NCI-H1694 treated with DMSO at 0.1 percent for 48 hours (cell line): ENCODE results near the gene MYO15B.
"Not testable (repeated sequence)": the region's sequence is repeated elsewhere in the genome, so short reads cannot be mapped to it uniquely, and the experiment has no call there.

Experiments used
- DNase-seq: peaks from one replicate; lab custom pipeline; 2025; lab: John Stamatoyannopoulos, UW

The MYO15B gene

DNA sequence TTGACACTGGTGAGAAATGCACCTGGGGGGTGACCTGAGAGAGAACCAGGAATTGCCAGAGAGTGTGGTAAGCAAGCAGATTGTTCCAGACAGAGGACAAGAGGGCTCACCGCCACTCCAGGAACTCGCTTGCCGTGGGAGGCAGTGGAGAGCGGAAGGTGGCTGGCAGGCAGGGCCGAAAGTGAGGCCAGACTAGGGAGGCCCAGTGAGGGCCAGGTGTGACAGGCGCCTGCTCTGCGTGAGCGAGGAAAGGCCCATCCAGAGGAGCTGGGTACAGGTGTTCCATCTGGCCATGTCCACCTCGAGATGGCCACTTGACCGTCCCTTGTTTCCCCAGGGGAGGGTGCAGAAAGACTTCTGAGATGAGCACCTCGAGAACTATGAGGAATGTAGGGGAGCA is 11.9 kb upstream of the MYO15B start:
- DNase-seq, result no peak

DNA sequence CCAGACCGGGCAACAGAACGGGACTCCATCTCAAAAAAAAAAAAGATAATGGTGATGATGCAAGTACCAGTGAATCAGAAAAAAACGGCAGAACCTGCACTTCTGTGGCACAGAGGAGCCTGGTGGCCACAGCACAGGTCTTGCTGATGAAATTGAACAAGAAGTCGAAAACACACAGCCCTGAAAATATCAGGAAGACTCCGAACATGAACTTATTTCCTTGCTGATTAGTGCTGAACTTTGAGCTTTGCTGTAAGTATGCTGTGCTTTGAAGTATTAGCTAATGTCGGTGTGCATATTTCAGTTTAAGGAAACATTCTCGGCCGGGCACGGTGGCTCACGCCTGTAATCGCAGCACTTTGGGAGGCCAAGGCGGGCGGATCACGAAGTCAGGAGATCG is 10.9 kb upstream of the MYO15B start:
- no peak for DNase-seq

DNA sequence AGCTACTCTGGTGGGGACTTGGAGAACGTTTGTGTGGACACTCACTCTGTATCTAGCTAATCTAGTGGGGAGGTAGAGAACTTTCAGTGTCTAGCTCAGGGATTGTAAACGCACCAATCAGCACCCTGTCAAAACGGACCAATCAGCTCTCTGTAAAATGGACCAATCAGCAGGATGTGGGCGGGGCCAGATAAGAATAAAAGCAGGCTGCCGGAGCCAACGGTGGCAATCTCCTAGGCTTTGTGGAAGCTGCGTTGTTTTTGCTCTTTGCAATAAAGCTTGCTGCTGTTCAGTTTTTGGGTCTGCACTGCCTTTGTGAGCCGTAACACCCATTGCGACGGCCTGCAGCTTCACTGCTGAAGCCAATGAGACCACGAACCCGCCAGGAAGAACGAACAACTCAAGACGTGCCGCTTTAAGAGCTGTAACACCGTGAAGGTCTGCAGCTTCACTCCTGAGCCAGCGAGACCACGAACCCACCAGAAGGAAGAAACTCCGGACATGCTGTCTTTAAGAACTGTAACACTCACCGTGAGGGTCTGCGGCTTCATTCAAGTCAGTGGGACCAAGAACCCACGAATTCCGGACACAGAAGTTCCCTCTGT is 6.4 kb upstream of the MYO15B start:
- DNase-seq, result not testable (repeated sequence)

DNA sequence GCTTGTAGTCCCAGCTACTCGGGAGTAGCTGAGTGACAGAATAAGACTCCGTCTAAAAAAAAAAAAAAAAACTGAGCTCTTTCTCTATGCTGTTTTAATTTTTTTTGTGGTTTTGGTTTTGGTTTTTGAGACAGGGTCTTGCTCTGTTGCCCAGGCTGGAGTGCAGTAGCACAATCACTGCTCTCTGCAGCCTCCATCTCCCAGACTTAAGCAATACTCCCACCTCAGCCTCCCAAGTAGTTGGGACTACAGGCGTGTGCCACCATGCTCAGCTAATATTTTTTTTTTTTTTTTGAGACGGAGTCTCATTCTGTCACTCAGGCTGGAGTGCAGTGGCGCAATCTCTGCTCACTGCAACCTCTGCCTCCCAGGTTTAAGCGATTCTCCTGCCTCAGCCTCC is 4.4 kb upstream of the MYO15B start:
- not testable (repeated sequence) for DNase-seq

DNA sequence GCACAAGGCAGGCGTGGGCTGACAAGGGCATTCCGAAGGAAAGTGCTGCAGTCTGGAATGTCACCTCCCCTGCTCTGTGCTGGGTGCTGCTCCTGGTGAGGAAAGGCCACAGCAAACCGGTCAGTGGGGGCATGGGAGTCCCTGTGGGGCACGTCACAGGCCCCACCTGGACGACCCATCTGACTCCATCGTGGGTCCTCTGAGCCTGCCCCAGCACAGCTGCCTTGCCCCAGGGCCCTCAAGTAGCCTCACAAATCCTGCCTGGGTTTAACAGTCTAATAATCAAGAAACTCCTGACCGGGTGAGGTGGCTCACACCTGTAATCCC is 2.8 kb upstream of the MYO15B start:
- DNase-seq, result no peak

DNA sequence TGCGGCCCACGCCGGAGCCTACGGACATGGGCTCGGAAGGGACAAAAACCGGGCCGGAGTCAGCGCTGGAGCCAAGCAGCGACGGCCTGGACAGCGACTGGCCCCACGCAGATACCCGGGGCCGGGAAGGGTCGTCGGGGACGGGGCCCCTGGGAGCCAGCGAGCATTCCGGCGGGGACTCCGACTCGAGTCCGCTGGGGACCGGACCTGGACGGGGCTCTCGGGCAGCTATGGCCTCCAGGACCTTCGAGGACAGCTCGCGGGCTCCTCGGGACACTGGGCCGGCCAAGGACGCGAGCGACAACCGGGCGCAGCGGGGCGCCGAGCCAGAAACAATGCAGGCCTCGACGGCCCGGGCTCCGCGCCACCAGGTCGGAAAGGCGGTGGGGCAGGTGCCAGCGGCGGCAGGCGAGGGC is 1.0 kb downstream of the MYO15B start:
- DNase-seq, result no peak

DNA sequence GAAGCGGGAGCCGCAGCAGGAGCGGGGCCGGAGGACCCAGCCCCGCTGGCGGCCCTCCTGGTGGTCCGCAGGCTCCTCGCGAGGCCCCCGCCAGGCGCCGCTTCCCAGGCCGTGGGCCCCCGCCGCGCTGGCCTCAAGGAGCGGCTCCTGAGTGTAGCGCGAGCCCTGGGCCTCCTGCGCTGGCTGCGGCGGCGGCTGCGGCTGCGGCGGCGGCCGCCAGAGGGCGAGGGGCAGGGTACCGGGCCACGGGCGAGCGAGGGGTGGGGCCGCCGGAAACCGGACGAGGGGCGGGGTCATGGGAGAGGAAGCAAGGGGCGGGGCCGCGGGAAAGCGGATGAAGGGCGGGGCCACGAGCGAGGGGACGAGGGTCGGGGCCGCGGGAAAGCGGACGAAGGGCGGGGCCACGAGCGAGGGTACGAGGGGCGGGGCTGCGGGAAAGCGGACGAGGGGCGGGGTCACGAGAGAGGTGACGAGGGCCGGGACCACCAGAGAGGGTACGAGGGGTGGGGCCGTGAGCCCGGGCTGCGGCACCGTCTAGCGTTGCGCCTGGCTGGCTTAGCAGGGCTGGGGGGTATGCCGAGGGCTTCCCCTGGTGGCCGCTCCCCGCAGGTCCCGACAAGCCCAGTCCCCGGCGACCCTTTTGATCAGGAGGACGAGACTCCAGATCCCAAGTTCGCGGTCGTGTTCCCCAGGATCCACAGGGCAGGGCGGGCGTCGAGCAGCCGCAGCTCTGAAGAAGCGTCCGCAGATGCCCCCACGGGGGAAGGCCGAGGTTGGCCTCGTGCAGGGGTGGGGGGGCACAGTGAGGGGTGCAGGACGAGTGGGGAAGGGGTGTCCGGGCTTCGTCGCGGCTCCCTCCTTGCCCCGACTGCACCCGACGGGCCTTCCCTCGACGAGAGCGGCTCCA is 1.7 kb downstream of the MYO15B start:
- peak; percentile 52 for DNase-seq

DNA sequence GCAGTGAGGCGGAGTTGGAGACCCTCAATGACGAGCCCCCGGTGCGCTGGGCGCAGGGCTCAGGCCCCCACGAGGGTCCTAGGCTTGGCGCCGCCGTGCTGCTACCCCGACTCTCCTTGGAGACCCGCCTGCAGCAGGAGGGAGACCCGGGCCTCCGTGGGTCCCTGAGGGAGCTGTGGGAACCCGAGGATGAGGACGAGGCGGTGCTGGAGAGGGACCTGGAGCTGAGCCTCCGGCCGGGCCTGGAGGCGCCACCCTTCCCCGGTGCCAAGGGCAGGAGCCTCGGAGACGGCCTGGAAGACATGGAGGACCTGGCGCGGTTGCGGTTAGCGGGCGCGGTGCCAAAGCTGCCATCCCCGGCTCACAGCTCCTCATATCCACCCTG is 2.3 kb downstream of the MYO15B start:
- no peak for DNase-seq

DNA sequence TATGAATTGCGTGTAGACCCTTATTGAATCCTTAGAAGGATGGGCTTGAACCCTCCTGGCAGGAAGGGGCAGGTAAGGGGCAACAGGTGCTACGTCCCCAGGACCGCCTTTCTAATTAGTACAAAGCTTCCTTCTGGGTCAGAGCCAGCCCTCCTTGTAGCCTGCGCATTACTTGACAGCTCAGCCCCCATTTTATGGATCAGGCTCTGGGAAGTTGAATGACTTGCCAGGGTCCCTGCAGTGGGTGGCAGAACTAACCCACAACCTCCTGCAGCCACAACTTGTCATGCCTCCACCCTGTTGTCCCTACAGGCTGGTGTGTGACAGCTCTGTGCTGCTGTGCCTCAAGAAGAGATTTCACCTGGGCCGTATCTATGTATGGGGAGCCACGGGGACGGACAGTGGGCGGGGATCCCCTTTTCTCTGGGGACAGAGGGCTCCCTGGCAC is 2.7 kb downstream of the MYO15B start:
- no peak for DNase-seq

DNA sequence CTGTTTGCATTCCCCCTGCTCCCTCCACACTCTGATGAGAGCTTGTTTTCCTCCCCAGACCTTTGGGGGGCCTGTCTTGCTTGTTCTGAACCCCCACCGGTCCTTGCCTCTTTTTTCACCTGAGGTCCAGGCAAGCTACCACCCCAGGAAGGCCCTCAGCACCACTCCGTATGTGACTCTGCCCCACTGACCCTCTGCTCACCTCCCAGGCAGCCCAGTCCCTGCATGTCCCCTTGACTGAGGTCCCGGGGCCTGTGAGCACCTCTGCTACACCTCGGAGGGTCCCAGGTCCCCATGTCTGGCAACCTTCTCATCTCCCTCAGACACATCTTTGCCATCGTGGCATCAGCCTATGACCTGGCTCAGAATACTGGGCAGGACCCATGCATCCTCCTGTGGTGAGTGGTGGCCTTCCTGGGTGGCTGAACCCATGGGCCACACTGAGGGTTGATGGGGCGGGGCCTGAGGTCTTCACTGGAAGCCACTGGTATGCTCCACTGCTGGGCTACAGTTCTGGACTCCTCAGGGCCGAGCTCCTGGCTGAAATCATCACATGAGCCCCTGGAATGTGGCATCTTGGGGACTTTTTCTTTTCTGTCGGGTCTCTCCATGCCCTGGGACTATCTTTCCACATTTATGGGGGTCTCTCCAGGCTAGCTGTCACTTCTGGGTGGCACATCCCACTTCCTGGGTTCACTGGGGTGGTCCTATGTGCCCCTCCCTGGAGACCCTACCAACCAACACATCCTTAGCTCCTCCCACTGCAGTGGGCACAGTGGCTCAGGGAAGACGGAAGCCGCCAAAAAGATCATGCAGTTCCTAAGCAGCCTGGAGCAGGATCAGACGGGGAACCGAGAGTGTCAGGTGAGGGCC is 3.5 kb downstream of the MYO15B start:
- no peak for DNase-seq

DNA sequence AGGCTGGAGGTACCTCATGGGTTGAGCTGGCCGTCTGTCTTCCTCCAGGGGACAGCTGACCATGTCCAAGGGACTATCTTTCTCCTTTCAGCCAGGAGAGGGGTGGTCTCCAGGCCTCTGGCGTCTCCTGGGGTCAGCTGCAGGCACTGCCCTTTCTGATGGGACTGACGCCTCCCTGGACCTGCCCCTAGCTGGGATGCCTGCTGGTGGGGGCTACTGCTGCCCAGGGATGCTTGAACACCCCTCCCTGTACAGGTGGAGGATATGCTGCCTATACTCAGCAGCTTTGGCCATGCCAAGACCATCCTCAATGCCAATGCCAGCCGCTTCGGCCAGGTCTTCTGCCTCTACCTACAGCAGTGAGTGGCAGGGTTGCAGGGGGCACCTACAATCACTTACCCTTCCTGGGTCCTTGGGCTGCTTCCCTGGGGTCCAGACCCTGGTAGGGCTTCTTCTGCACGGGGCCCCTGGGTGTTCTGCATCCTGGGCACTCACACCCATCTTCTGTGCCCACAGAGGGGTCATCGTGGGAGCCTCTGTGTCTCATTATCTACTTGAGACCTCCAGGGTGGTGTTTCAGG is 4.2 kb downstream of the MYO15B start:
- DNase-seq, result no peak

DNA sequence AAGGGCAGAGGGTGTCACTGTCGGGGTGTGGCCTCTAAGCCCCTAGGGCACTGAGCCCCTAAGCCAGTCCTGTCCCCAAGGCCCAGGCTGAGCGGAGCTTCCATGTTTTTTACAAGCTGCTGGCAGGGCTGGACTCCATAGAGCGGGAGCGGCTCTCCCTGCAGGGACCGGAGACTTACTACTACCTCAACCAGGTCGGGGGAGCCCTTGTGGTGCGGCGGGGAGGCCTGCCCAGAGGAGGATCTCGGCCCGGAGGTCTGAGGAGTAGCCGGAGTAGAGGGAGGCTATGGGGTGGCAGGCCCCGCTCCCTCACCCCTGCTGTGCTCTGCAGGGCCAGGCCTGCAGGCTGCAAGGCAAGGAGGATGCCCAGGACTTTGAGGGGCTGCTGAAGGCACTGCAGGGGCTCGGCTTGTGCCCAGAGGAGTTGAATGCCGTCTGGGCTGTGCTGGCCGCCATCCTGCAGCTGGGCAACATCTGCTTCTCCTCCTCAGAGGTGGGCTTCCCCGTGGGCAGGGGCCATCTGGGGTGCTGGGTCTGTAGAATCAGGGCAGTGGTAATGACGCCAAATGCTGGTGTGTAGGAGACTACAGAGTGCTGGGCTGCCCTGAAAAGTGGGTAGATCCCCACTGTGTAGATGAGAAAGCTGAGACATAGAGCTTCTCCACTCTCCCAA is 4.9 kb downstream of the MYO15B start:
- no peak for DNase-seq

DNA sequence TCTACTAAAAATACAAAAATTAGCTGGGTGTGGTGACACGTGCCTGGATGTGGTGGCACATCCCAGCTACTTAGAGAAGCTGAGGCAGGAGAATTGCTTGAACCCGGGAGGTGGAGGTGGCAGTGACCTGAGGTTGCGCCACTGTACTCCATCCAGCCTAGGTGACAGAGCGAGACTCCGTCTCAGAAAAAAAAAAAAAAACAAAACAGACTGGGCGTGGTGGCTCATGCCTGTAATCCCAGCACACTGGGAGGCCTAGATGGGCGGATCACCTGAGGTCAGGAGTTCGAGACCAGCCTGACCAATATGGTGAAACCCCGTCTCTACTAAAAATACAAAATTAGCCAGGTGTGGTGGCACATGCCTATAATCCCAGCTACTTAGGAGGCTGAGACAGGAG is 5.8 kb downstream of the MYO15B start:
- not testable (repeated sequence) for DNase-seq

DNA sequence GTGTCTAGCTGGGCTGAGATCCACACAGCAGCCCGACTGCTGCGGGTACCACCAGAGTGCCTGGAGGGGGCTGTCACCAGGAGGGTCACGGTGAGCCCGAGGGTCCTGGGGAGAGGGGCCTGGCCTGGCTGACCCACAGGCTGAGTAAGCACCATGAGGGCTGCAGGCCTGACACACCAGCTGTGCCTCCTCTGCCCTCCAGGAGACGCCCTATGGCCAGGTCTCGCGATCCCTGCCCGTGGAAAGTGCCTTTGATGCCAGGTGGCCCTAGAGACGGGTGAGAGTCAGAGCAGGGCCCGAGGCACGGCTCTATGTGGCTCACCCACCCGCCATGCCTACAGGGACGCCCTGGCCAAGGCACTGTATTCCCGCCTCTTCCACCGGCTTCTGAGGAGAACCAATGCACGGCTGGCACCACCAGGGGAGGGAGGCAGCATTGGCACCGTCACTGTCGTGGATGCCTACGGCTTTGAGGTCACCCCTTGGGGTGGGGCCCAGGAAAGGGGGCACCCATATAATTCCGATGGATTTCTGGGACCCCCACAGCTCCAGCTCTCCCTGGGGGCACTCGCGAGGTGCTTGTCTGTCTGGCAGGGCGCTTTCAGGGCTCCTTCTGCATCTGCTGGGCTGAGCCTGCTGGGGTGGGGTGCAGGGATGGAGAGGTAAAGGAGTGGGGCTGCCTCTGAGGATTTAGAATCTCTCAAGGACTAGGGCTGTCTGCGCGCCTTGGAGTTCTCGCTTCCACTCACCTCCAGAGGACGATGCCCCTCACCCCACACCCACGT is 7.1 kb downstream of the MYO15B start:
- no peak for DNase-seq

DNA sequence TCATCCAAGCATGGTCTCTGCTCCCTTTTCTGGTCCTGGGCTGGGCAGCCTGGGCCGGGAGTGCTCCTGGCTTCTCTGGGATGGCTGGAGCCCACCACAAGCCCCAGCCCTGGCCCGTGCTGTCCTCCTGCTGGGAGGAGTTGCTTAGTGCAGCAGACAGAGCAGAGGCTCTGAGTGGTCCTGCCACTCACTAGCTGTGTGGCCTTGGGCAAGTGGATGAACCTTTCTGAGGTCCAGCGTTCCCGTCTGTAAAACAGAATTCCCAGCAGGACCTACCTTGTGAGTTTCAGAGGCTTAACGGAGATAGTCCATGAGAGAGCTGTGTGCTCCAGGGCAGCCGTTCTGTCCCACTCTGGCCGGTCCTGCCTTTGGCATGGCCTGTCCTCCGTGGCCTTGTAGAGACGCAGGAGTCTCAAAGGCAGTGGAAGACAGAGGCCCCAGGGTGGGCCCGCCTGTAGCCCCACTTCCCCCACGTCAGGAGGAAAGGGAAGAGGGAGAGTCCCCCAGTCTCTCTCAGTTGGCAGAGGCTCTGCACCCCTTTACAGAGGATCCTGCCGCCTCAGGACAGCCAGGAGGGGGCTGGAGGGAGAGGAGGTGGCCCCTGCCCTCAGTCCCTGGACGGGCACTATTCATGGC is 7.8 kb downstream of the MYO15B start:
- DNase-seq, result no peak

DNA sequence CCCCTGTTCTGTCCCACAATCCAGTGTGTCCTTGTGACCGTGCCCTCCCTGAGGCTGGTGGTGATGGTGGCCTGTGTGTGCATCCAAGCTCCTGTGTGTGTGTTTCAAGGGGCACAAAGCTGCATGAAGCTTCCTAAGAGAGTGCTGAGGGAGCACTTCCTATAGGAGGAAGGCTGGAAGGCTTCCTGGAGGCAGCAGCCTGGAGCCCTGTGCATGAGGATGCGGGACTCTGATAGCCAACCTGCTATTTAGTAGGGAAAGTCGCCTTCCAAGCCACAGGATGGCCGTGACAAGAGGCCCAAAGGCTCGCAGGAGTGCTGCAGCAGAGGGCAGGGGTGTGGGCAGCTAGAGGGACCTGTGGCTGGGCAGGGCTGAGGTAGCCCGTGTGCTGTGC is 8.3 kb downstream of the MYO15B start:
- DNase-seq, result no peak

DNA sequence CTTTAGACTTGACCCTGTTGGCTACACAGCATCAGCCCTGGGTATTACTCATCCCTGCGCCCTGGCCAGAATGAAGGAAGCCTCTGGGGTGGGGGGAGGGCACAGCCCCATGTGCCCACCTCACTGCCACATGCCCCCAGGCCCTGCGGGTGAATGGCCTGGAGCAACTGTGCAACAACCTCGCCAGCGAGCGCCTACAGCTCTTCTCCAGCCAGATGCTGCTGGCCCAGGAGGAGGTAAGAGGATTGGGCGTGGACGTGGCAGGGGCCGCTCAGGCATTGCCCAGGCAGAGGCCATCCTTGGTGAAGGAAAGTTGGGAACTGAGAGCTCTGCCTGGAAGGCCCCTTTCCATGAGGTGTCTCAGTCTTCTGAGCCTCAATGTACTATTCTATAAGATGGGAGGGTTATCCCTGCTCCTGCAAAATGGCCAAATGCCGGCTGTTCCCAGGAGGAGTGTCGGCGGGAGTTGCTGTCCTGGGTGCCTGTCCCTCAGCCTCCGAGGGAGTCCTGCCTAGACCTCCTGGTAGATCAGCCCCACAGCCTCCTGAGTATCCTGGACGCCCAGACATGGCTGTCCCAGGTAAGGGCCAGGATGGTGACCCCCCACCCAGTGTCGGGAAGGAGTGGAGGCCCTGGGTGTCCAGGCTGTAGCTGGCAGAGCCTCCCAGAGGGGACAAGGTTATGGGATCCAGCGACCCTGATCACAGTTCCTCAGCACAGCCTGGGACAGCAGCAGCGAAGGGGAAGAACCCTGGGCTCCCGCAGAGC is 8.9 kb downstream of the MYO15B start:
- DNase-seq, result no peak

DNA sequence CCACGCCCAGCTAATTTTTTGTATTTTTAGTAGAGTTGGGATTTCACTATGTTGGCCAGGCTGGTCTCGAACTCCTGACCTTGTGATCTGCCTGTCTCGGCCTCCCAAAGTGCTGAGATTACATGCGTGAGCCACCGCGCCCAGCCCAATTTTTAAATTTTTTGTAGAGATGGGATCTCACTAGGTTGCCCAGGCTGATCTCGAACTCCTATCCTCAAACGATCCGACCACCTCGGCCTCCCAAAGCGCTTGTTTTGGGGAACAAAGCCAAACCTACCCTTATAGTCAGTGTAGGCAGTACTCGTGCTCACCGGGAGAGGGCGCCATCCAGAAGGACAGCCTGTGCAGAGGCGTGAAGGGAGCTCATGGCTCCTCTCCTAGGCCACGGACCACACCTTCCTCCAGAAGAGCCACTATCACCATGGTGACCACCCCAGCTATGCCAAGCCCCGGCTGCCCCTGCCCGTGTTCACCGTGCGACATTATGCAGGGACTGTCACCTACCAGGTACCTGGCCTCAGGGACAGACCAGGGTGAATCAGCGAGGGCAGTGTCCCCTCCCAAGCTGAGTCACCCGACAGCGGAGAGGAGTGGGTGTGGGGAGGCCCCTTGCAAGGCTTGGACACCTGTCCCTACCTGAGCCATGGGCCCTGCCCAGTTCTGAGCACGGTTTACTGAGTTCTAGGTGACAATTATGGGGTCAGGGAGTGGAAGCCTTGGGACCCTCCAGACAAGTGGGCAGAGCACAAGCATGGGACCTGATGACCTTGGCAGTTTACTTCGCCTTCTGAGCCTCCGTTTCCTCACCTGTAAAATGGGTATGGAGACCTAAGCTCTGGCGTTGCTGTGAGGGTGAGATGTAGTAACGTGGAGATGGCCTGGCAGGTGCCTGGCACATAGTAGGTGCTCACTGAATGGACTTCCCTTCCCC is 13.7 kb downstream of the MYO15B start:
- DNase-seq, result peak; percentile 8

DNA sequence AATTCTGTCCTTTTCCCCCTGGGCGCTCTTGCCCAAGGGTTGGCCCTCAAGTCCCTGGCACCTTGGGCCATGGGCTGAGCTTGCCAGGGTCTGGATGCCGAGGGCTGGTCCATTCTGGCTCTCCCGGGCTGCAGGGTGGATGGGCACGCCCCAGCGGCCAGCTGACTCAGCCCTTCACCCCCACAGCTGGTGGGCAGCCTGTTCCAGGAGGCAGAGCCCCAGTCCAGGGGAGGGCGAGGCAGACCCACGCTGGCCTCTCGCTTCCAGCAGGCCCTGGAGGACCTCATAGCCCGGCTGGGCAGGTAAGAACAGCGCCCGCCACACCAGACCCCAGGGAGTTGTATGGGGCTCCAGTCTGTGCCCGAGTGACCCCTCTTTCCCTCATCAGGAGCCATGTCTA is 15.0 kb downstream of the MYO15B start:
- DNase-seq, result no peak
